Measurements from ENCODE around the gene TMEM131.

The TMEM131 gene

DNA sequence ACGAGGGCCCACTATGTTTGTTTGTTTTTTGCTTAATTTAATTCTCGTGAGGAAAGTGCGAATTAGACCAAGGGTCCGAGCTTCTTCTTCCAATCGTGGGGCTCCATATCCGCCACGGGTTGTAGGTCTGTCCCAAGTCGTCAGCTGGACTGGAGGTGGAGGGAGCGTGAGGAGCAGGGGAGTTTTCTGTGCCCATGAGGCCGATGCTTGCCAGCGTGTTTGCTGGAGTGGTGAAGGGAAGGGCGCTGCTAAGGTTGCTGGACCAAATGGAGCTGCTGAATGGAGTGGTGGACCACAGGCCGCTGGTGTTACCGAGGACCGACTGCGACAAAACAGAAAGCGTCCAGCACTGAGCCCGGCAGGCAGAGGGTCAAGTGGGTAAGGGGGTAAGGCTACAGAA, 238.7 kb downstream of the TMEM131 start:
- TF ChIP-seq, protein P1, sequence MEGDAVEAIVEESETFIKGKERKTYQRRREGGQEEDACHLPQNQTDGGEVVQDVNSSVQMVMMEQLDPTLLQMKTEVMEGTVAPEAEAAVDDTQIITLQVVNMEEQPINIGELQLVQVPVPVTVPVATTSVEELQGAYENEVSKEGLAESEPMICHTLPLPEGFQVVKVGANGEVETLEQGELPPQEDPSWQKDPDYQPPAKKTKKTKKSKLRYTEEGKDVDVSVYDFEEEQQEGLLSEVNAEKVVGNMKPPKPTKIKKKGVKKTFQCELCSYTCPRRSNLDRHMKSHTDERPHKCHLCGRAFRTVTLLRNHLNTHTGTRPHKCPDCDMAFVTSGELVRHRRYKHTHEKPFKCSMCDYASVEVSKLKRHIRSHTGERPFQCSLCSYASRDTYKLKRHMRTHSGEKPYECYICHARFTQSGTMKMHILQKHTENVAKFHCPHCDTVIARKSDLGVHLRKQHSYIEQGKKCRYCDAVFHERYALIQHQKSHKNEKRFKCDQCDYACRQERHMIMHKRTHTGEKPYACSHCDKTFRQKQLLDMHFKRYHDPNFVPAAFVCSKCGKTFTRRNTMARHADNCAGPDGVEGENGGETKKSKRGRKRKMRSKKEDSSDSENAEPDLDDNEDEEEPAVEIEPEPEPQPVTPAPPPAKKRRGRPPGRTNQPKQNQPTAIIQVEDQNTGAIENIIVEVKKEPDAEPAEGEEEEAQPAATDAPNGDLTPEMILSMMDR (IDR thresholded peaks at IDR 0.05; ENCODE audit: low read length, missing control alignments), result no peak
- DNase-seq (ENCODE audit: low read depth), result no peak
- no peak overlapping the region for H3K4me3 ChIP-seq (replicated peaks; ENCODE audit: low read depth, low read length)

DNA sequence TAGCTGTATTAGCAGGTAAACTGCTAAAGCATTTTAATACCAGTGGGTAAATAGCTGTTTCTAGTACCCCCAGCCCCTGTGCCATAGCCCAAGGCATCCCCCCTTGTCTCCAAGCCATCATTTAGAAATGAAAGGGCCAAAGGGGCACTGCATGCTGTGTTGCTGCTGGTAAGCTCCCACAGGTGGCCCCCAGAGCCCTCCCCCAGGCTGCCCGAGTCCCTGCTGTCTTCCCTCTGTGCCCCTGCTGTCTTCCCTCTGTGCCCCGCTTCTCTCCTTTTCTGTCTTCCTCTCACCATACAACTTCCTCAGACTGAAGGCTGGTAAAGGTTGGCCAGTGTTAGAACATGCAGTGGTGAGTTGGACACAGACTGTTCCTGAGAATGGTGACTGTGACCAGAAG, 240.3 kb downstream of the TMEM131 start:
- DNase-seq (ENCODE audit: low read depth), result no peak
- TF ChIP-seq, protein P1 (IDR thresholded peaks at IDR 0.05; ENCODE audit: low read length, missing control alignments), result no peak
- no peak overlapping the region for H3K4me3 ChIP-seq (replicated peaks; ENCODE audit: low read depth, low read length)

DNA sequence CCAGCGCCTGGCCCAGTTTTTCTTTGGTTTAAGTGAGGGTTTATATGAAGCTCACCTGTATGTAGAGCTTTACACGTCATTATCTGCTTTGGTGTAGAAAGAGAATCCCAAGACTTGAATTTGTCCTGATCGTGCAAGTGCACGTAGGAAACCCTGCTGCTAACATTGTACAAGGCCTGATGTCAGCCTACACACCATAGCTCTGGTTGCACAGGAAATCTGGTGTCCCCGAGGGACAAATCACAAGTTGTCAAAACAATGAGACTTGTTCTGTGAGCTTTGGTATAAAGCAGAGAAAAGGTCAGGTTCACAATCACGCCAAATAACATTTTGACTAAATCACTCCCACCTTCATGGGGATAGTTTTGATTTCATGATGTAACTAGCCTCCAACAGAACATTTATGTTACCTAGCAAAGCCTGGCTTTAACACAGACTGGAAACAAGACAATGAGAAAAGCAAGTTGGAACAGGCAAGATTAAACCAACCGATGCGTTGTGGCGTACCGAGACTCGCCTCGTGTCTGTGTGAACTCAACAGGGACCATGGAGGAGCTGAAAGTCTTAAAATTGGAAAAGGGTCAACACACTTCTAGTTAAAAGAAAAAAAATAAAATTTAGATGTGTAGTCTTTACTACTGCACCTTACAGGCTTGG, 240.9 kb downstream of the TMEM131 start:
- DNase-seq (ENCODE audit: low read depth), result no peak
- no peak overlapping the region for H3K4me3 ChIP-seq (replicated peaks; ENCODE audit: low read depth, low read length)
- TF ChIP-seq, protein P1 (IDR thresholded peaks at IDR 0.05; ENCODE audit: low read length, missing control alignments), result no peak

DNA sequence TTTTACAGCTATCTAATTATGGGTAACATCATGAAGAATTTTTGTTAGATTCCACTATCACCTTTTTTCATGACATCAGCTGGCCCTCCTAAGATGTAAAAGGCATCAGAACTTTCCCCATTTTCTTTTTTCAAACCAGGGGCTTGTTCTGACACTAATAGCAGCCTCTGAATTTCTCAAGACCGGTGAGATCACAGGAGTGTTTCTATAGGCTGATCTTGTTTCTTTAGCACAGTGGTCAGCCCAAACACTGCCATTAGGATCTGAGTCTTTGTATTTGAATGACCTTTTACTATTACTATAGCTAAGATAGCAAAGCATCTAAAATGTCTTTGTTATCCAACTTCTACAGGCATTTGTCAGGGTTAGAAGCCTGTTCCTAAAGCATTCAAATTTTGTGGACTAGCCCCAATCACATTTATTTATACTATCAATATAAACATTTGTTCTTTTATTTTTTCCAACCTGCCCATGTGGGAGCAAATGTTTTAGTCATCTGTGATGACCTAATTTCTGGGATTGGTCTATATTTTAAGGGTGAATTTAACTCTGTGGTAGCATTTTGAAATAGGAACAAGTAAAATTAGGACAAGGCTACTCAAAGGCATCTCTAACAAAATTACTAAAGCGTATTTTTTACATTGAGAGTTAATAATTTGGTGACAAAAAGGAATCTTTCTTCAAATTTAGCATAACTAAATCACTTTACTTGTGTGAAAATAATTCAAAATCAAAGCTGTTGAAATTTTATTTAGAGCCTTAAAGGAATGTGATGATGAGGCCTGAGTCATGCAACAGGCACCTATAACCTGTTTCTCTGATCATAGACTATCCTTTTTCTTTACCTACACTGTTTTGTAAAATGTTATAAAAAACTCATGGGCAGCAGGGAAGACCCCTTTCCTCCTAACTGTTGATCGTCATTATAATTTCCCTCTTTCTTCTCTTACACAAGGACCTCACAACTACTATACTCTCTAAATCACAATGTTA, 243.1 kb downstream of the TMEM131 start:
- TF ChIP-seq, protein P1 (IDR thresholded peaks at IDR 0.05; ENCODE audit: low read length, missing control alignments), result no peak
- no peak overlapping the region for H3K4me3 ChIP-seq (replicated peaks; ENCODE audit: low read depth, low read length)
- DNase-seq (ENCODE audit: low read depth), result no peak

DNA sequence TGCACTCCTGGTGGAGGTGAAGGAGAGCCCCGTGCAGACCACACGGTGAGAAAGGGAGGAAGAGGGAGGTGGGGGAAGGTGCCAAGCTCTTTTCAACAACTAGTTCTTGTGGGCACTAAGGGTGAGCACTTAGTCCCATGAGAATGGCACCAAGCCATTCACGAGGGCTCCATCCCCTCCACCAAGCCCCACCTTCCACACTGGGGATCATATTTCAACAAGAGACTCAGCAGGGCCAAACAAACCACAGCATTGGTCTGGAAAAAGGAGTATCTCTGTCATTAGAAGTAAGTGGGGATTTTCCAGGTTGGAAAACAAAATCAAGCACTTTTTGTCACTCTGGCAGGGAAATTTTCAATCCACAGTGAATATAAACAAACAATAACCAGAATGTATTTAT, 244.0 kb downstream of the TMEM131 start:
- TF ChIP-seq, protein P1 (IDR thresholded peaks at IDR 0.05; ENCODE audit: low read length, missing control alignments), result no peak
- peak; percentile 22 for DNase-seq (ENCODE audit: low read depth)
- H3K4me3 ChIP-seq (replicated peaks; ENCODE audit: low read depth, low read length), result no peak overlapping the region

DNA sequence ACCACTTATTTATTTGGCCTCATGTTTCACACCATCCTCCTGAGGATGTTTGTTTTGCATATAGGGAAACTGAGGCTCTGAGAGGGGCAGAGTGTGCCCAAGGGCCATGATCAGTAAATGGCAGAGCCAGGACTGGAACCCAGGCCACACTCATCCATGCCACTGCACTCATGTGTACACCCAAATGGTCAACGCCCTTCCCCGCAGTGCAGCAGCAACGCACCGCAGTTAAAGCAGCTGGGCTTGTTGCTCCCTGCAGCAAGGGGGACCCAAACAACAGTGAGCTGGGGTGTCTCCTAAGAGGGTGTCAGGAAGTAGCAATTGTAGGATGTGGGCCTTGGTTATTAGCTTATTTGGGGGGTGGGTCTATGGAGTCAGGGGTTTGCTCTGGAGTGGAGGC, 245.7 kb downstream of the TMEM131 start:
- TF ChIP-seq, protein P1 (IDR thresholded peaks at IDR 0.05; ENCODE audit: low read length, missing control alignments), result no peak
- no peak for DNase-seq (ENCODE audit: low read depth)
- H3K4me3 ChIP-seq (replicated peaks; ENCODE audit: low read depth, low read length), result no peak overlapping the region

Data from fibroblast of pulmonary artery (primary cell).